HG02798 (cell line): Measurements from ENCODE around the gene QRICH2.
"Not testable (repeated sequence)": the region's sequence is repeated elsewhere in the genome, so short reads cannot be mapped to it uniquely, and the experiment has no call there.

ENCODE experiments used
- ATAC-seq: cut with Tn5 transposase; IDR thresholded peaks from one replicate; pipeline ENCODE4 v1.9.1; 2021; ENCODE audit warnings: mild to moderate bottlenecking; ENCODE audit not compliant: unreplicated experiment, poor library complexity

Gene QRICH2

GRCh38 chr17:76268015-76268749, 39.9 kb downstream of the QRICH2 start:
- ATAC-seq = no peak

GRCh38 chr17:76267581-76268001, 40.5 kb downstream of the QRICH2 start:
- ATAC-seq = not testable (repeated sequence)

GRCh38 chr17:76267051-76267576, 41.0 kb downstream of the QRICH2 start:
- ATAC-seq = no peak

- ATAC-seq = no peak
Observed at GRCh38 chr17:76266244-76266938, 41.7 kb downstream of the QRICH2 start.

GRCh38 chr17:76265624-76266243, 42.3 kb downstream of the QRICH2 start:
- no peak for ATAC-seq

- peak; percentile 82 for ATAC-seq
Observed at GRCh38 chr17:76264755-76265623, 43.1 kb downstream of the QRICH2 start, which contains the start of gene UBALD2. UBALD2 (plus strand) TSS chr17:76265348; CDS start chr17:76265506, 158 bp downstream.

- no peak for ATAC-seq
Observed at GRCh38 chr17:76264425-76264754, 43.7 kb downstream of the QRICH2 start.

- ATAC-seq = no peak
Observed at GRCh38 chr17:76263896-76264295, 44.2 kb downstream of the QRICH2 start.

GRCh38 chr17:76262732-76263344, 45.2 kb downstream of the QRICH2 start:
- no peak for ATAC-seq

- ATAC-seq = no peak
Observed at GRCh38 chr17:76261421-76262215, 46.5 kb downstream of the QRICH2 start.

- ATAC-seq = no peak
Observed at GRCh38 chr17:76260669-76261068, 47.4 kb downstream of the QRICH2 start.

- ATAC-seq = no peak
Observed at GRCh38 chr17:76260220-76260619, 47.9 kb downstream of the QRICH2 start.

- ATAC-seq = not testable (repeated sequence)
Observed at GRCh38 chr17:76256430-76257050, 51.5 kb downstream of the QRICH2 start.

GRCh38 chr17:76255801-76256429, 52.2 kb downstream of the QRICH2 start:
- no peak for ATAC-seq

- no peak for ATAC-seq
Observed at GRCh38 chr17:76254275-76254674, 53.8 kb downstream of the QRICH2 start.

GRCh38 chr17:76253841-76254240, 54.2 kb downstream of the QRICH2 start:
- ATAC-seq = no peak

- ATAC-seq = not testable (repeated sequence)
Observed at GRCh38 chr17:76252967-76253766, 54.9 kb downstream of the QRICH2 start.
